GM11168 (cell line): ENCODE data around the gene USP13.

Experiments used
- in situ Hi-C: fragments of 300-500 bp; cut with MboI; formaldehyde crosslinking; loops from one replicate; pipeline ENCODE4 v1.12.0; 2022; ENCODE audit warnings: low sequenced_read_pairs; ENCODE audit not compliant: unreplicated experiment

The USP13 gene

GRCh38 chr3:179833294-179833693 lies 180.5 kb downstream of the USP13 start:
- in situ Hi-C loops, result no loop called here

GRCh38 chr3:179837374-179837773 lies 184.5 kb downstream of the USP13 start:
- in situ Hi-C loops, result no loop called here
